ENCODE data around the gene MAP7.
"Not testable (repeated sequence)": the region's sequence is repeated elsewhere in the genome, so short reads cannot be mapped to it uniquely, and the experiment has no call there.

The MAP7 gene

DNA sequence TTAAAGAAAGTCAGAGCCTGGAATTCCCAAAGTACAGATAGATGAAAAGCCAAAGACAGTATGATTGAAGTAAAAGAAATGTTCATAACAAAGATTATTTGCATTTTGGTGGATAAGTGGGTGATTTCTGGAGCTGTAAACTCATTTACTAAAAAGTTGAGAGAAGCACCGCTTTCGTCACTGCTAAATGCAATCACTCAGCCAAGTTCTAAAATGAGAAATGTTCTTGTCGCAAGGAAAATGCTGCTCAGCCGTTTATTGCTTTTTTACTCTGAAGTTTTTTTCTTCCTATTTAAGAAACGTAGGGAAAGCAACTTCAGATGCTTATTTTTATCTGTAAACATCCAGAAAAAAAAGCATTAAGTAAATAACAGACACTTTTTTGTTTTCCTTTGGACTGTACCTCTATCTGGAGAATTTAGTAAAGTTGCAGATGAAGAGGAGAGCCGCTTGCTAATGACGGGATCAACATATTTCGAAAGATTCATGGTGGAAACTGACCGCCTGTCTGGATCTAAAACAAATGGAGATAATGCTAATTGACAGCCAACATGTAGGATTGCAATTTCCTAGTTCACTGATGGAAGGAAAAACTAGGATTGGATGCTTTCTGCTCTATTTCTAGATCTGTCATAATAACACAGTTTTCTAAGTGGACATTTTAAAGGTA is 166.8 kb downstream of the MAP7 start:
- DNase-seq: no peak
- Histone ChIP-seq H4K8ac (ENCODE audit: low read depth, low read length) (no peak overlapping the region), H3K27me3 (ENCODE audit: insufficient read depth, low read length, poor library complexity) (no peaks in the 10 kb centered on the region), H2BK120ac (ENCODE audit: low read depth, low read length) (no peak overlapping the region), H3K79me1 (ENCODE audit: low read length) (no peaks in the 10 kb centered on the region), H3K4me3 (ENCODE audit: low read length) (no peak overlapping the region), H3K9ac (ENCODE audit: low read length) (no peak overlapping the region), H2BK15ac (replicated peaks; ENCODE audit: low read depth) (no peak overlapping the region), H3K27ac (ENCODE audit: low read depth, low read length) (no peak overlapping the region), H3K79me2 (ENCODE audit: control insufficient read depth, insufficient read depth, low read length) (no peaks in the 10 kb centered on the region), H4K5ac (ENCODE audit: low read length) (no peak overlapping the region), H3K56ac (ENCODE audit: low read length) (no peak overlapping the region), H3K4me2 (ENCODE audit: low read length) (no peak overlapping the region), H2AK5ac (ENCODE audit: low read length) (no peak overlapping the region), H3K23ac (ENCODE audit: low read length) (no peak overlapping the region), H3K4ac (ENCODE audit: low read depth, low read length) (no peak overlapping the region), H3K4me1 (ENCODE audit: control insufficient read depth, low read depth, low read length) (no peaks in the 10 kb centered on the region), H3K18ac (ENCODE audit: low read length) (no peak overlapping the region), H3K36me3 (ENCODE audit: control insufficient read depth, insufficient read depth, low read length) (no peaks in the 10 kb centered on the region), H2BK5ac (ENCODE audit: low read length) (no peak overlapping the region)
- WGBS (ENCODE audit: extremely low coverage, insufficient coverage, low lambda C conversion rate): no CpG with 5 or more reads among the region's 9 CpGs

- Histone ChIP-seq H2BK15ac (replicated peaks; ENCODE audit: low read depth) (no peak overlapping the region), H2AK5ac (ENCODE audit: low read length) (no peak overlapping the region), H3K4ac (ENCODE audit: low read depth, low read length) (no peak overlapping the region), H2BK5ac (ENCODE audit: low read length) (no peak overlapping the region), H3K27ac (ENCODE audit: low read depth, low read length) (no peak overlapping the region), H2BK120ac (ENCODE audit: low read depth, low read length) (no peak overlapping the region), H3K79me2 (ENCODE audit: control insufficient read depth, insufficient read depth, low read length) (no peaks in the 10 kb centered on the region), H3K27me3 (ENCODE audit: insufficient read depth, low read length, poor library complexity) (no peaks in the 10 kb centered on the region), H3K23ac (ENCODE audit: low read length) (no peak overlapping the region), H3K4me1 (ENCODE audit: control insufficient read depth, low read depth, low read length) (no peaks in the 10 kb centered on the region), H4K8ac (ENCODE audit: low read depth, low read length) (no peak overlapping the region), H3K9ac (ENCODE audit: low read length) (no peak overlapping the region), H3K56ac (ENCODE audit: low read length) (no peak overlapping the region), H3K79me1 (ENCODE audit: low read length) (no peaks in the 10 kb centered on the region), H3K36me3 (ENCODE audit: control insufficient read depth, insufficient read depth, low read length) (no peaks in the 10 kb centered on the region), H3K4me3 (ENCODE audit: low read length) (no peak overlapping the region), H4K5ac (ENCODE audit: low read length) (no peak overlapping the region), H3K4me2 (ENCODE audit: low read length) (no peak overlapping the region), H3K18ac (ENCODE audit: low read length) (no peak overlapping the region)
- no peak for DNase-seq
These were observed 167.5 kb downstream of the MAP7 start for GRCh38 chr6:136382676-136383252.

GRCh38 chr6:136378888-136379287 is 171.3 kb downstream of the MAP7 start:
- no peak overlapping the region for H3K4me3 ChIP-seq (ENCODE audit: low read length)
- no peak overlapping the region for H2BK5ac ChIP-seq (ENCODE audit: low read length)
- H3K23ac ChIP-seq (ENCODE audit: low read length): no peak overlapping the region
- H3K4ac ChIP-seq (ENCODE audit: low read depth, low read length): no peak overlapping the region
- H3K4me1 ChIP-seq (ENCODE audit: control insufficient read depth, low read depth, low read length): no peaks in the 10 kb centered on the region
- no peak for DNase-seq
- H2AK5ac ChIP-seq (ENCODE audit: low read length): no peak overlapping the region
- no peak overlapping the region for H2BK15ac ChIP-seq (replicated peaks; ENCODE audit: low read depth)
- no peaks in the 10 kb centered on the region for H3K79me1 ChIP-seq (ENCODE audit: low read length)
- no peak overlapping the region for H3K4me2 ChIP-seq (ENCODE audit: low read length)
- H3K27me3 ChIP-seq (ENCODE audit: insufficient read depth, low read length, poor library complexity): no peaks in the 10 kb centered on the region
- H3K36me3 ChIP-seq (ENCODE audit: control insufficient read depth, insufficient read depth, low read length): no peaks in the 10 kb centered on the region
- H2BK120ac ChIP-seq (ENCODE audit: low read depth, low read length): no peak overlapping the region
- H4K5ac ChIP-seq (ENCODE audit: low read length): no peak overlapping the region
- no peak overlapping the region for H3K27ac ChIP-seq (ENCODE audit: low read depth, low read length)
- no peak overlapping the region for H4K8ac ChIP-seq (ENCODE audit: low read depth, low read length)
- no peak overlapping the region for H3K18ac ChIP-seq (ENCODE audit: low read length)
- no peak overlapping the region for H3K9ac ChIP-seq (ENCODE audit: low read length)
- H3K79me2 ChIP-seq (ENCODE audit: control insufficient read depth, insufficient read depth, low read length): no peaks in the 10 kb centered on the region
- H3K56ac ChIP-seq (ENCODE audit: low read length): no peak overlapping the region

GRCh38 chr6:136375836-136376235 is 174.4 kb downstream of the MAP7 start:
- not testable (repeated sequence) for H3K4me1 ChIP-seq (ENCODE audit: control insufficient read depth, low read depth, low read length); H3K79me2 ChIP-seq (ENCODE audit: control insufficient read depth, insufficient read depth, low read length); H2BK5ac ChIP-seq (ENCODE audit: low read length); H3K4me2 ChIP-seq (ENCODE audit: low read length); H2BK15ac ChIP-seq (replicated peaks; ENCODE audit: low read depth); H3K9ac ChIP-seq (ENCODE audit: low read length); H4K8ac ChIP-seq (ENCODE audit: low read depth, low read length); H3K4me3 ChIP-seq (ENCODE audit: low read length); H3K56ac ChIP-seq (ENCODE audit: low read length); H2BK120ac ChIP-seq (ENCODE audit: low read depth, low read length); H3K4ac ChIP-seq (ENCODE audit: low read depth, low read length); H3K23ac ChIP-seq (ENCODE audit: low read length); DNase-seq; H3K79me1 ChIP-seq (ENCODE audit: low read length); H3K36me3 ChIP-seq (ENCODE audit: control insufficient read depth, insufficient read depth, low read length); H3K27ac ChIP-seq (ENCODE audit: low read depth, low read length); H3K27me3 ChIP-seq (ENCODE audit: insufficient read depth, low read length, poor library complexity); H3K18ac ChIP-seq (ENCODE audit: low read length); H2AK5ac ChIP-seq (ENCODE audit: low read length); H4K5ac ChIP-seq (ENCODE audit: low read length)
- no CpG with 5 or more reads among the region's 4 CpGs for WGBS (ENCODE audit: extremely low coverage, insufficient coverage, low lambda C conversion rate)

- no peaks in the 10 kb centered on the region for H3K79me1 ChIP-seq (ENCODE audit: low read length)
- H3K4ac ChIP-seq (ENCODE audit: low read depth, low read length): no peak overlapping the region
- WGBS (ENCODE audit: extremely low coverage, insufficient coverage, low lambda C conversion rate): no CpG with 5 or more reads among the region's 2 CpGs
- H2AK5ac ChIP-seq (ENCODE audit: low read length): no peak overlapping the region
- no peak overlapping the region for H3K4me2 ChIP-seq (ENCODE audit: low read length)
- H3K27ac ChIP-seq (ENCODE audit: low read depth, low read length): no peak overlapping the region
- no peak overlapping the region for H3K23ac ChIP-seq (ENCODE audit: low read length)
- no peaks in the 10 kb centered on the region for H3K27me3 ChIP-seq (ENCODE audit: insufficient read depth, low read length, poor library complexity)
- H2BK120ac ChIP-seq (ENCODE audit: low read depth, low read length): no peak overlapping the region
- no peak overlapping the region for H2BK5ac ChIP-seq (ENCODE audit: low read length)
- H2BK15ac ChIP-seq (replicated peaks; ENCODE audit: low read depth): no peak overlapping the region
- H4K8ac ChIP-seq (ENCODE audit: low read depth, low read length): no peak overlapping the region
- no peaks in the 10 kb centered on the region for H3K36me3 ChIP-seq (ENCODE audit: control insufficient read depth, insufficient read depth, low read length)
- no peak overlapping the region for H3K9ac ChIP-seq (ENCODE audit: low read length)
- H3K18ac ChIP-seq (ENCODE audit: low read length): no peak overlapping the region
- no peak overlapping the region for H4K5ac ChIP-seq (ENCODE audit: low read length)
- H3K79me2 ChIP-seq (ENCODE audit: control insufficient read depth, insufficient read depth, low read length): no peaks in the 10 kb centered on the region
- no peaks in the 10 kb centered on the region for H3K4me1 ChIP-seq (ENCODE audit: control insufficient read depth, low read depth, low read length)
- H3K56ac ChIP-seq (ENCODE audit: low read length): no peak overlapping the region
- no peak for DNase-seq
- H3K4me3 ChIP-seq (ENCODE audit: low read length): no peak overlapping the region
These were observed 178.3 kb downstream of the MAP7 start for GRCh38 chr6:136371959-136372358.

Measured in mesendoderm (in vitro differentiated cells).